IPS-NIHi7 (cell line): ENCODE data around the gene MKRN2.
"Not testable (repeated sequence)": the region's sequence is repeated elsewhere in the genome, so short reads cannot be mapped to it uniquely, and the experiment has no call there.

Source experiments
- DNase-seq: peaks from one replicate; pipeline ENCODE4 v3.0.0; 2012; ENCODE audit warnings: mixed read lengths; ENCODE audit errors: extremely low spot score

Gene MKRN2

GRCh38 chr3:12630292-12630691, 73.4 kb downstream of the MKRN2 start:
- DNase-seq = peak; percentile 26

DNA sequence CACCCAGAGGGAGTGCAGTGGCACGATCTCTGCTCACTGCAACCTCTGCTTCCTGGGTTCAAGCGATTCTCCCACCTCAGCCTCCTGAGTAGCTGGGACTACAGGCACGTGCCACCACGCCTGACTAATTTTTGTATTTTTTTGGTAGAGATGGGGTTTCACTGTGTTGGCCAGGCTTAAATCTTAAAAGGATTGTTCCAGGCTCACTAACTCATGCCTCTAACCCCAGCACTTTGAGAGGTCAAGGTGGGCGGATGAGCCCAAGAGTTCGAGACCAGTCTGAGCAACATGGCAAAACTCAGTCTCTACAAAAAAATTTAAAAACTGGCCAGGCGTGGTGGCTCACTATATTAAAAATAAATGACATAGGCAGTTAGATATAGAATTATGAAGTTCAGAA, 74.0 kb downstream of the MKRN2 start:
- not testable (repeated sequence) for DNase-seq

DNA sequence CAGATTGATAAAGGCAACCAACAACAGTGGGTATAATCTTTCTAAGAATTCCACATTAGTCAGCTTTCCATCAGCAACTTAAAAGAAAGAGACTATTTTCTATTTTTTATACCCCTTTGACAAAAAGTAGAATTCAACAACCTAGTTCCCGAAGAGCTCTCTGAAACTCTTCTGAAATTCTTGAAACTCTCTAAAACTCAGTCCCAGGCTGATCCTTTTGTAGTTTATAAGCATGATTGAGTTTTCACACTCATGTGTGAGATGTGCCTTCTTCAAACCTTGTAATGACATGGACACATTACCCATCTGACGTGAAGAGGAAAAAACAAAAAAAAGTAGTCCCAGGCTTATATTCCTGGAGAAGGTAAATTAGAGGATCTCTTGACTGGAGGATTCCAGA, 75.6 kb downstream of the MKRN2 start:
- DNase-seq = no peak

GRCh38 chr3:12633108-12633507, 76.2 kb downstream of the MKRN2 start:
- DNase-seq = no peak
